A549 treated with CORT108297 at 1 μM for 4 hours (cell line): ENCODE measurements around the gene ZFR. TPM values are rescaled to one million over a fixed set of nuclear protein-coding genes. Genes with fewer than 3 reads are reported as not detected.

Experiments
- total RNA-seq: library from RNA; stranded (reverse); fragments of 200-300 nt; extraction: Qiagen RNA extraction; gene quantifications from 5 replicates; pipeline ENCODE4 v1.2.3, GENCODE V29; 2022

The ZFR gene
- 53.5 to 82.5 TPM (median 56.6 TPM) in 5 replicates for total RNA-seq

DNA sequence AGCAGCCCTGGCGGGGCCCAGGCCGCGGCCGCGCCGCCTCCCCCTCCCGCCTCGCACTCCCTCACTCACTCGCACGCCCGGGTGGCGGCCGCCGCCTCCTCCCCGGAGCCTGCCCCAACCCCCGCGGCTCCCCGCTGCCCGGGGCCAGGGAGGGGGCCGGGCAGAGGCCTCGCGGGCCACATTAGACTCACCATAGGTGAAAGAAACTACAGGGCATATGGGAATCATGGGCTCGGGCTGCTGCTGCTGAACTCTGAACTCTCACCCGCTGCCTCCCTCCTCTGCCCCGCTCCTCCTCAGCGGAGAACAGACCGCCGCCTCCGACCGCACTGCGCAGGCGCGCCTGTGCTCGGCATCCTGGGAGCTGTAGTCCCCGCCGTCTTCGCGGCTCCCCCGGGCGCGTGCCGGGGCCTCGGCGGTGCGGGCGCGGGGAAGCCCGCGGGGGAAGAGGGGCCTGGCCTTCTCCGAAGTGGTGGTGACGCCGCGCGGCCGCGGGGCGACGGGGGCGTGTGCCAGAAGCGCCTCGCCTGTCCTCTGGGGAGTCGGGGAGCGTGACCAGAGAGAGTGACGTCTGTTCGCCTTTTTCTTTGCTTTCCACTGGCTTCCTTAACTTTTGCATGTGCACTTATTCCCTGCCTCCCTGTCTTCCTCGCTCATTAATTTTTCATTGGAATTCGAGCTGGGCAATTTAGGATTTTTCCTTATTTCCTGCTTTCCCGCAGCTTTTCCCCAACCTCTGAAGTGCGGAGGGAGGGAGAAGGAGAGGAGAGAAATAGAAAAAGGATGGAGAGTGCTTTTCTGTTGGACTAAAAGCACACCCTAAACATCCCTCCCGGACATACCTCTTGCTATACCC is at the start of gene ZFR:
Gene ZFR, minus strand, starts transcription at position 310 of the 856 bp plus-strand sequence. Its CDS starts 82 bp downstream, at position 228.

DNA sequence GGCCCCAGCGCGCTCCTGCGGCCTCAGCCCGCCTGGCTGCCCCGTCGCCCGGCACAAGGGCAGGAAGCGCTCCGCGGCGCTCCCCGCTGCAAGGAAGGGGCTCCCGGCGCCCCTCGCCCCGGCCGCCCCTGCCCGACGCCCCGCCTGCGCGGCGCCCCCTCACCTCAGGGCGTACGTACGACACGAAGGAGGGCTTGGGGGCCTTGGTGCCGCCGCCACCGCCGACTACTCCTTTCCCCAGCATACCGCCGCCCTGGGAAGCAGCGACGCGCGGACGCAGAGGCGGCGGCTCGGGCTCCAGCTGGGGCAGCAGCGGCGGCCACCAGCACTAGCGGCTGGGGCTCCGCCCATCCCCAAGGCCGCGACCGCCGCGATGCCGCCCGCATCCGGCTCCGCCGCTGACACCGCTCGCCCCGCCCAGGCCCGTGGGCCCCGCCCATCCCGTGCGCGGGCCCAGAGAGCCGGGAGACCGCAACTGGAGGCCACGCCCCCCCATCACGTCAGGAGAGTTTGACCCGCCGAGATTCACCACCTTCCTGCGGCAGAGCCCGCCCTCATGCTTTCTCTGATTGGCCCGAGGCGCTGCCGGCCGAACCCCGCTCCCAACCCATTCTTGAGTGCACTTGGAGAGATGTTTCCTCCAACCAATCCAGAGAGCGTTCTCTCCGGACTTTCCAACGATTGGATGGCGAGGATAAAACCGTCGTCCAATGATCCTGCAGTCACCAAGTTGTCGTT is 131.8 kb downstream of the ZFR start, which contains the start of gene MTMR12:
Gene MTMR12, minus strand, starts transcription at position 345 of the 738 bp plus-strand sequence. Its CDS starts 101 bp downstream, at position 244.

Other genes with a start within 250 kb of the ZFR start
- 13.8 to 17.9 TPM (median 16.3 TPM) in 5 replicates for gene MTMR12, start 131.8 kb downstream of the ZFR start, total RNA-seq
- 222 to 263 TPM (median 241 TPM) in 5 replicates for gene SUB1, start 140.8 kb upstream of the ZFR start, total RNA-seq